Nephron progenitor cell (in vitro differentiated cells): ENCODE measurements around the gene CISD3.
A peak's percentile ranks its signal among the peaks of the same experiment; 100 is the strongest.

Experiments used
- DNase-seq: peaks from one replicate; pipeline ENCODE4 v3.0.0; 2021
- H3K27ac Mint-ChIP-seq: 2 replicates; pipeline ENCODE4 v1.8.0; 2021; ENCODE audit warnings: mild to moderate bottlenecking, moderate library complexity, mixed read lengths
- H3K27me3 Mint-ChIP-seq: 2 replicates; pipeline ENCODE4 v1.8.0; 2021; ENCODE audit warnings: mild to moderate bottlenecking, low read depth, mixed read lengths; ENCODE audit not compliant: poor library complexity
- H3K36me3 Mint-ChIP-seq: 2 replicates; pipeline ENCODE4 v1.8.0; 2021; ENCODE audit warnings: low read depth, mixed read lengths
- H3K4me1 Mint-ChIP-seq: 2 replicates; pipeline ENCODE4 v1.8.0; 2021; ENCODE audit warnings: mixed read lengths
- H3K4me3 Mint-ChIP-seq: 2 replicates; pipeline ENCODE4 v1.8.0; 2021; ENCODE audit warnings: mild to moderate bottlenecking, moderate library complexity, mixed read lengths
- H3K9me3 Mint-ChIP-seq: 2 replicates; pipeline ENCODE4 v1.8.0; 2021; ENCODE audit warnings: mild to moderate bottlenecking, moderate library complexity, mixed read lengths
- TF ChIP-seq, protein P1 (sequence below): fragments of 200-600 bp; sonication (generic); IDR thresholded peaks from 2 replicates; pipeline ENCODE4 v1.5.0; 2021; ENCODE audit warnings: antibody characterized with exemption

Gene CISD3, protein sequence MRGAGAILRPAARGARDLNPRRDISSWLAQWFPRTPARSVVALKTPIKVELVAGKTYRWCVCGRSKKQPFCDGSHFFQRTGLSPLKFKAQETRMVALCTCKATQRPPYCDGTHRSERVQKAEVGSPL

DNA sequence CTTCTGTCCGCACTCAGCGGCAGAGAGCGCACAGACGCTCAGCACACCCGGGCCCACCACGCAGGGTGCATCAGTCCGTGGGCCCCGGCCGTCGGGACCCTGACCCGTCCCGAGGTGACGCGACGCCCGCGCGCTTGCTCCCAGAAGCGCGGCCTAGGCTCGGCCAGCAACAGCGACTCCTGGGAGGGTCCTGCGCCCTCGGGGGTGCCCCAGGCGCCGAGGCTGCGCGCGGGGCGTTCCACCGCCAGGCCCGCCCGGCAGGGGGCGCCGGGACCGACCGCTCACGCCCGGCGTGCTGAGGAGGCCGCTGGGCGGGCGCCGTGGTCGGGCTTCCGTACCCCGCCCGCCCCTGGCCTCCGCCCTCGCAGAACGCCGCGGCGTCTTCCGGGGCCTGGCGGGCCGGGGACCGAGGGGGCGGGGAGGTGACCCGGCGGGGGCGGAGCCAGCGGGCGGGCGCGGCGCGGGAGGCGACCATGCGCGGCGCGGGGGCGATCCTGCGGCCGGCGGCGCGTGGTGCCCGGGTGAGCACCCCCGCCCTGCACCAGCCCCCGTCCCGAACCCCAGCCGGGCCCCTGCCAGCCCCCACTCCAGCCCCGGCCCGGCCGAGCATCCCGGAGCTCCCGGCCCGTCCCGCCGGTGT is at the start of gene CISD3:
CISD3 (plus strand) TSS at position 456 of the 640 bp plus-strand sequence; CDS start at position 474, 18 bp downstream.
- Mint-ChIP-seq H3K27me3 (peaks cover 2% of the 10 kb centered on the region), H3K4me3 (peak within 1 kb of the TSS; percentile 89), H3K9me3 (no peaks in the 10 kb centered on the region), H3K36me3 (peaks cover 30% of the 10 kb centered on the region), H3K4me1 (peaks cover 47% of the 10 kb centered on the region), H3K27ac (peak within 1 kb of the TSS; percentile 49)
- peak; percentile 89 for DNase-seq
- TF ChIP-seq, protein P1, sequence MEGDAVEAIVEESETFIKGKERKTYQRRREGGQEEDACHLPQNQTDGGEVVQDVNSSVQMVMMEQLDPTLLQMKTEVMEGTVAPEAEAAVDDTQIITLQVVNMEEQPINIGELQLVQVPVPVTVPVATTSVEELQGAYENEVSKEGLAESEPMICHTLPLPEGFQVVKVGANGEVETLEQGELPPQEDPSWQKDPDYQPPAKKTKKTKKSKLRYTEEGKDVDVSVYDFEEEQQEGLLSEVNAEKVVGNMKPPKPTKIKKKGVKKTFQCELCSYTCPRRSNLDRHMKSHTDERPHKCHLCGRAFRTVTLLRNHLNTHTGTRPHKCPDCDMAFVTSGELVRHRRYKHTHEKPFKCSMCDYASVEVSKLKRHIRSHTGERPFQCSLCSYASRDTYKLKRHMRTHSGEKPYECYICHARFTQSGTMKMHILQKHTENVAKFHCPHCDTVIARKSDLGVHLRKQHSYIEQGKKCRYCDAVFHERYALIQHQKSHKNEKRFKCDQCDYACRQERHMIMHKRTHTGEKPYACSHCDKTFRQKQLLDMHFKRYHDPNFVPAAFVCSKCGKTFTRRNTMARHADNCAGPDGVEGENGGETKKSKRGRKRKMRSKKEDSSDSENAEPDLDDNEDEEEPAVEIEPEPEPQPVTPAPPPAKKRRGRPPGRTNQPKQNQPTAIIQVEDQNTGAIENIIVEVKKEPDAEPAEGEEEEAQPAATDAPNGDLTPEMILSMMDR: peak; percentile 29

DNA sequence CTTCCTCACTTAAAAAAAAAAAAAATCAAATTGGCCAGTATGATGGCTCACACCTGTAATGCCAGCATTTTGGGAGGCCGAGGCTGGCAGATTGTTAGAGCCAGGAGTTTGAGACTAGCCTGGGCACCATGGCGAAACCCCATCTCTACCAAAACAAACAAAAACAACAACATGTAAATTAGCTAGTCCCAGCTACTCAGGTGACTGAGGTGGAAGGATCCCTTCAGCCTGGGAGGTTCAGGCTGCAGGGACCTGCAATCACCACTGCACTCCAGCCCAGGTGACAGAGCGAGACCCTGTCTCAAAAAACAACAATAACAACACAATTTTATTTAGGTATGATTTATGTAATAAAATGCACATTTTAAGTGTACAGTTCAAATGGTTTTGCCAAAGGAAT is 49.0 kb upstream of the CISD3 start:
- H3K9me3 Mint-ChIP-seq: no peaks in the 10 kb centered on the region
- H3K27me3 Mint-ChIP-seq: peaks cover 35% of the 10 kb centered on the region
- no peak overlapping the region for H3K4me3 Mint-ChIP-seq
- no peaks in the 10 kb centered on the region for H3K36me3 Mint-ChIP-seq
- no peak for DNase-seq
- TF ChIP-seq, protein P1: no peak
- peaks cover 17% of the 10 kb centered on the region for H3K4me1 Mint-ChIP-seq
- no peak overlapping the region for H3K27ac Mint-ChIP-seq

DNA sequence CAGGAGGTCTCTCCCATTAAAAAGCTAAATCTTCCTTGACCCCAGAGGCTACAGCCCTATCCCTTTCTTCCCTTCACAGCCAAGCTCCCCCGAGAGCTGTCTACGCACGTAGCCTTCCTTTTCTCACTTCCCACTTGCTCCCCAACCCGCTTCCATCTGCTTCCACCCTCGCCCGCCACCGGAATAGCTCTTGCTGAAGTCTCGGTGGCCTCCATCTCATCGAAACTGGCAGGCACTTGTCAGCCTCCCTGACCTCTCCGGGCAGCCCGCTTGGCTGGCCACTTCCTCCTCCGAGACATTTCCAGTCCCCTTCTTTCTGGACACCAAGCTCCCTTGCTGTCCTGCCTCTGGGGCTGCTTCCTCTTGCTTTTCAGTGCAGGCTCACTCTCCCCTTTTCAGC is 44.6 kb upstream of the CISD3 start:
- DNase-seq: no peak
- Mint-ChIP-seq H3K4me3 (no peak overlapping the region), H3K4me1 (peaks cover 16% of the 10 kb centered on the region), H3K9me3 (no peaks in the 10 kb centered on the region), H3K27ac (peak overlapping the region; percentile 2), H3K36me3 (no peaks in the 10 kb centered on the region), H3K27me3 (peaks cover 21% of the 10 kb centered on the region)
- TF ChIP-seq, protein P1: no peak

DNA sequence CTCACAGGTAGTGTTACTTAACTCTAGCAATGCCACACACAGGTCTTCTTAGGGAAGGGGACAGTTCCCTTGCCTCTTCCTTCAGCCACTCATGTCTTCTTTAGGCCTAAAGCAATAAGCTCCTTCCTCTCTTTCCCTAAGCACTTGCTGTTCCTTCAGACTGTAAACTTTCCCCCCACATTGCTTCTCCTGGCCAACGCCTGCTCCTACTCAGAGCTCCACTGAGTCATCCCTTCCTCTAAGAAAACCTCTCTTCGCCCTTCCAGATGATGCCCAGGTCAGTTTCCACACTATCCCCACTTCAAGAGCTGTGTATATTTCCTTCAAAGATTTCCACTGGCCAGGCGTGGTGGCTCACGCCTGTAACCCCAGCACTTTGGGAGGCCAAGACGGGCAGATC is 42.9 kb upstream of the CISD3 start:
- no peaks in the 10 kb centered on the region for H3K9me3 Mint-ChIP-seq
- H3K27me3 Mint-ChIP-seq: peaks cover 24% of the 10 kb centered on the region
- TF ChIP-seq, protein P1: no peak
- no peak overlapping the region for H3K27ac Mint-ChIP-seq
- DNase-seq: no peak
- H3K4me1 Mint-ChIP-seq: peaks cover 30% of the 10 kb centered on the region
- H3K4me3 Mint-ChIP-seq: no peak overlapping the region
- H3K36me3 Mint-ChIP-seq: no peaks in the 10 kb centered on the region

DNA sequence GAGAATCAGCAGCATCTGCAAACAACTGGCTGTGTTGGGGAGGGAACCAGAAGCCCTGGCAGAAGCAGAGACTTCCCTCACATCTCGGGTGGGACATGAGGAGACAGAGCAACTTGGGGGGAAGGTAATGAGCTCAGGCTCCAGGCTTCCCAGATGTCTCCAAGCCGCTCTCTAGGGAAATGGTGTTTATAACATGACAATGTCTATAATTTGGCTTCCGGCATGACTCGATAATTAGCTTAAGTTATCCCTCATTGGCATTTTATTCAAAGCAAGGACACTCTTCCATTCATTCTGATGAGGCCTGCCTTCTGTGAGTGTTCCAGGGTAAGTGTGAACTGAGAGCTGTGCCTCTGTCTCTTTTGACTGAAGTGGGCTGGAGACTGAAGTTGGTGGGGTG is 39.8 kb upstream of the CISD3 start:
- Mint-ChIP-seq H3K27ac (no peak overlapping the region), H3K27me3 (peaks cover 16% of the 10 kb centered on the region), H3K4me3 (no peak overlapping the region), H3K9me3 (no peaks in the 10 kb centered on the region), H3K4me1 (peaks cover 36% of the 10 kb centered on the region), H3K36me3 (no peaks in the 10 kb centered on the region)
- DNase-seq: no peak
- TF ChIP-seq, protein P1: no peak

DNA sequence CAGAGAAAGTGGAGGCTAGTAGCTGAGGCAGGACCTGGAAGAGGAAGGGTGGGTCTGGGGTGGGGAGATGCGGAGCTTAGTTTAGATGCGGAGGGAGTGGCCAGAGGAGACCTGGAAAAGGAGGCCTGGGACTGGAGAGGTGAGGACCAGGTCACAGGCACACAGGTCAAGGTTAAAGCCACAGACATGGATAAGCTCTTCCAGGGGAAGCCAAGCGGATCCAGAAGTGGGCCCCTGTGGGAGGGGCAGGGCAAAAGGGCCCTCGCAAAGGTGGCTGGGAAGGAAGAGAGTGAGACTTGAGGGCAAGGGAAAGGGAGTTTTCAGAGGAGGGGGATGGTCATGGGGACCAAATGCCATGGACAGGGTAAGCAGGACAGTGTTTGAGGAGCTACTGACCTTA is 39.0 kb upstream of the CISD3 start:
- no peak overlapping the region for H3K4me3 Mint-ChIP-seq
- peaks cover 28% of the 10 kb centered on the region for H3K4me1 Mint-ChIP-seq
- no peaks in the 10 kb centered on the region for H3K36me3 Mint-ChIP-seq

More for the DNA sequence above, 39.0 kb upstream of the CISD3 start:
- H3K9me3 Mint-ChIP-seq: no peaks in the 10 kb centered on the region
- H3K27me3 Mint-ChIP-seq: peaks cover 11% of the 10 kb centered on the region
- no peak for DNase-seq
- H3K27ac Mint-ChIP-seq: no peak overlapping the region
- TF ChIP-seq, protein P1: no peak
